H1 (cell line): ENCODE data around the gene RNF26. TPM values are rescaled to one million over a fixed set of nuclear protein-coding genes. Genes with fewer than 3 reads are reported as not detected.

Experiments used
- CTCF ChIA-PET: fragments of 300-600 bp; sonication (Branson Sonifier 250); formaldehyde crosslinking; loops from one replicate; lab custom pipeline; 2021; ENCODE audit not compliant: partially characterized antibody; lab: Charles Lee
- POLR2A ChIA-PET: fragments of 300-600 bp; sonication (Branson Sonifier 250); formaldehyde crosslinking; loops from one replicate; lab custom pipeline; 2021; ENCODE audit warnings: inconsistent platforms; ENCODE audit not compliant: partially characterized antibody; lab: Charles Lee
- DNase-seq, 2 experiments: peaks; one replicate each; pipeline versions ENCODE4 v3.0.0 to v3.0.0-alpha.2; 2010 to 2022; ENCODE audit warnings: low spot score in 2 of 2, low read depth in 1 of 2, mixed read lengths in 1 of 2
- FAIRE-seq: peaks from 2 replicates; lab custom pipeline; 2011; peaks lifted over from hg19 to GRCh38; lab: Jason Lieb, UNC
- H2AFZ ChIP-seq: 2 replicates; pipeline ENCODE4 v1.8.1; 2012; ENCODE audit warnings: low read length, inconsistent platforms
- H2AK5ac ChIP-seq: 2 replicates; pipeline ENCODE4 v1.6.1; 2013; ENCODE audit warnings: low read depth, low read length
- H2BK120ac ChIP-seq: replicated peaks from 2 replicates; pipeline ENCODE3; 2013; ENCODE audit warnings: low read depth, low read length, inconsistent platforms
- H2BK12ac ChIP-seq: 2 replicates; pipeline ENCODE4 v1.6.1; 2013; ENCODE audit warnings: low read depth, low read length
- H2BK15ac ChIP-seq: 2 replicates; pipeline ENCODE4 v1.6.1; 2013; ENCODE audit warnings: low read length
- H2BK20ac ChIP-seq: 2 replicates; pipeline ENCODE4 v1.6.1; 2013; ENCODE audit warnings: low read length
- H2BK5ac ChIP-seq: 2 replicates; pipeline ENCODE4 v1.6.1; 2013; ENCODE audit warnings: low read depth, low read length
- H3K14ac ChIP-seq: 2 replicates; pipeline ENCODE4 v1.6.1; 2013; ENCODE audit warnings: inconsistent platforms; ENCODE audit not compliant: insufficient read length
- H3K18ac ChIP-seq: 2 replicates; pipeline ENCODE4 v1.6.1; 2013; ENCODE audit warnings: low read length; ENCODE audit errors: extremely low read depth
- H3K23ac ChIP-seq: 2 replicates; pipeline ENCODE4 v1.6.1; 2013; ENCODE audit warnings: inconsistent platforms; ENCODE audit not compliant: insufficient read length
- H3K23me2 ChIP-seq: 2 replicates; pipeline ENCODE4 v1.6.1; 2013; ENCODE audit warnings: low read depth, low read length
- H3K27ac ChIP-seq: 2 replicates; pipeline ENCODE4 v1.6.1; 2011; ENCODE audit warnings: low read depth, low read length, inconsistent platforms
- H3K27me3 ChIP-seq, 4 experiments: replicated peaks in 1 of 4; 1 replicate in 1 of 4; 2 replicates in 3 of 4; pipeline versions ENCODE4 v1.6.1 to v1.8.1; 2011 to 2013; ENCODE audit warnings: low read length in 3 of 4, mild to moderate bottlenecking in 3 of 4, inconsistent platforms in 2 of 4, mixed read lengths in 2 of 4, moderate library complexity in 1 of 4; ENCODE audit not compliant: control insufficient read depth in 3 of 4, insufficient read depth in 3 of 4; ENCODE audit errors: extremely low read depth in 1 of 4
- H3K36me3 ChIP-seq, 4 experiments: 2 replicates each; pipeline versions ENCODE4 v1.6.1 to v1.8.1; 2011 to 2013; ENCODE audit warnings: mild to moderate bottlenecking in 4 of 4, low read length in 3 of 4, moderate library complexity in 2 of 4, control low read depth in 1 of 4, inconsistent platforms in 1 of 4; ENCODE audit not compliant: insufficient read depth in 4 of 4, control insufficient read depth in 2 of 4
- H3K4ac ChIP-seq: replicated peaks from 2 replicates; pipeline ENCODE3; 2013; ENCODE audit warnings: low read length, low read depth, mixed read lengths, inconsistent platforms; ENCODE audit not compliant: insufficient read length
- H3K4me1 ChIP-seq, 4 experiments: replicated peaks in 1 of 4; 1 replicate in 1 of 4; 2 replicates in 3 of 4; pipeline versions ENCODE4 v1.6.1 to v1.8.1; 2011 to 2013; ENCODE audit warnings: low read length in 3 of 4, inconsistent platforms in 2 of 4, mixed read lengths in 1 of 4; ENCODE audit not compliant: insufficient read depth in 4 of 4, control insufficient read depth in 3 of 4
- H3K4me2 ChIP-seq, 2 experiments: 2 replicates each; pipeline versions ENCODE4 v1.6.1 to v1.8.1; 2011 to 2013; ENCODE audit warnings: low read depth in 2 of 2, low read length in 2 of 2, control low read depth in 1 of 2, inconsistent platforms in 1 of 2, mild to moderate bottlenecking in 1 of 2; ENCODE audit not compliant: insufficient read depth in 1 of 2
- H3K4me3 ChIP-seq, 4 experiments: fragments of 200-600, 300-600 bp in 1 of 4; sonication (generic), shearing (Covaris generic), sonication (Bioruptor Twin) in 1 of 4; 2 replicates each; pipeline versions ENCODE4 v1.5.1 to v1.8.1; 2011 to 2016; ENCODE audit warnings: low read length in 4 of 4, low read depth in 3 of 4, control low read depth in 2 of 4, inconsistent platforms in 2 of 4, mild to moderate bottlenecking in 2 of 4, mixed read lengths in 1 of 4, moderate library complexity in 1 of 4; ENCODE audit not compliant: insufficient read depth in 2 of 4; ENCODE audit errors: extremely low read depth in 1 of 4
- H3K56ac ChIP-seq: replicated peaks from 2 replicates; pipeline ENCODE3; 2013; ENCODE audit warnings: low read depth, mild to moderate bottlenecking, mixed read lengths, low read length, inconsistent platforms; ENCODE audit not compliant: insufficient read length
- H3K79me1 ChIP-seq: 2 replicates; pipeline ENCODE4 v1.6.1; 2013; ENCODE audit warnings: low read depth, low read length, control low read depth
- H3K79me2 ChIP-seq, 2 experiments: 2 replicates each; pipeline versions ENCODE4 v1.6.1 to v1.8.1; 2012 to 2013; ENCODE audit warnings: low read length in 2 of 2, mild to moderate bottlenecking in 2 of 2, inconsistent platforms in 1 of 2; ENCODE audit not compliant: insufficient read depth in 2 of 2, control insufficient read depth in 1 of 2
- H3K9ac ChIP-seq, 4 experiments: replicated peaks in 1 of 4; 1 replicate in 1 of 4; 2 replicates in 3 of 4; pipeline versions ENCODE4 v1.6.1 to v1.8.1; 2011 to 2013; ENCODE audit warnings: low read depth in 3 of 4, low read length in 3 of 4, control low read depth in 2 of 4, mild to moderate bottlenecking in 2 of 4, moderate library complexity in 2 of 4, inconsistent platforms in 1 of 4; ENCODE audit errors: extremely low read depth in 1 of 4
- H3K9me3 ChIP-seq, 2 experiments: 2 replicates each; pipeline versions ENCODE4 v1.6.1 to v1.8.1; 2012 to 2013; ENCODE audit warnings: mild to moderate bottlenecking in 2 of 2, moderate library complexity in 2 of 2, control low read depth in 1 of 2, inconsistent platforms in 1 of 2, low read depth in 1 of 2, low read length in 1 of 2, mixed read lengths in 1 of 2; ENCODE audit not compliant: insufficient read depth in 2 of 2
- H4K20me1 ChIP-seq, 2 experiments: replicated peaks in 1 of 2; 2 replicates each; pipeline versions ENCODE3 to v1.8.1; 2011 to 2013; ENCODE audit warnings: inconsistent platforms in 2 of 2, low read length in 2 of 2, mild to moderate bottlenecking in 1 of 2; ENCODE audit not compliant: insufficient read depth in 2 of 2, control insufficient read depth in 1 of 2
- H4K5ac ChIP-seq: 2 replicates; pipeline ENCODE4 v1.6.1; 2013; ENCODE audit warnings: low read length, low read depth, mixed read lengths, inconsistent platforms; ENCODE audit not compliant: insufficient read length
- H4K8ac ChIP-seq: 2 replicates; pipeline ENCODE4 v1.8.0; 2013; ENCODE audit warnings: mild to moderate bottlenecking, moderate library complexity, low read length, inconsistent platforms; ENCODE audit not compliant: insufficient read depth; ENCODE audit errors: extremely low read depth
- H4K91ac ChIP-seq: replicated peaks from 2 replicates; pipeline ENCODE3; 2013; ENCODE audit warnings: low read length, mixed read lengths, inconsistent platforms; ENCODE audit not compliant: insufficient read length
- ATF2 ChIP-seq: IDR thresholded peaks from 2 replicates; pipeline ENCODE4 v1.6.1; 2012; ENCODE audit warnings: low read length, inconsistent platforms
- CREB1 ChIP-seq: IDR thresholded peaks from 2 replicates; pipeline ENCODE4 v1.6.1; 2012; ENCODE audit warnings: inconsistent platforms
- EZH2 ChIP-seq: fragments of 200-600 bp; sonication (generic); IDR thresholded peaks from 2 replicates; pipeline ENCODE4 v1.7.1; 2012; ENCODE audit warnings: low read depth, mild to moderate bottlenecking, moderate library complexity, low read length, inconsistent platforms; ENCODE audit not compliant: severe bottlenecking
- NRF1 ChIP-seq: IDR thresholded peaks from 2 replicates; pipeline ENCODE4 v1.6.1; 2011; ENCODE audit warnings: mild to moderate bottlenecking, low read depth, low read length, improper control_type of control experiment
- TAF1 ChIP-seq: IDR thresholded peaks from 2 replicates; pipeline ENCODE4 v1.6.1; 2011; ENCODE audit warnings: mild to moderate bottlenecking, low read depth, low read length
- YY1 ChIP-seq: IDR thresholded peaks from 2 replicates; pipeline ENCODE4 v1.6.1; 2011; ENCODE audit warnings: low read depth, mild to moderate bottlenecking, low read length
- WGBS, 2 experiments: shearing (Covaris generic) in 1 of 2; methylation state at CpG; one replicate each; pipeline versions ENCODE4 v1.1.6 to v1.1.7; 2013 to 2015; ENCODE audit warnings: low lambda C conversion rate in 2 of 2, mixed read lengths in 2 of 2, inconsistent platforms in 1 of 2, low coverage in 1 of 2, missing lambda C conversion rate in 1 of 2; ENCODE audit not compliant: insufficient replicate concordance in 2 of 2, insufficient coverage in 1 of 2, insufficient read length in 1 of 2; ENCODE audit errors: extremely low coverage in 1 of 2, missing lambda C conversion rate in 1 of 2; 5-methylcytosine and 5-hydroxymethylcytosine counted together
- polyA plus RNA-seq, 7 experiments: library from polyadenylated mRNA; depleted of rRNA in 3 of 7; stranded (reverse) in 5 of 7; unstranded in 2 of 7; fragments of >200 nt in 5 of 7; fragments of 200-250 nt in 2 of 7; gene quantifications; 1 replicate in 5 of 7; 2 replicates in 1 of 7; 4 replicates in 1 of 7; pipeline versions ENCODE4 v1.2.1 to v1.2.3, GENCODE V29; 2011 to 2013; ENCODE audit warnings: missing spikeins in 2 of 7, mixed read lengths in 2 of 7
- total RNA-seq: library from RNA; stranded (reverse); fragmentation: NEBNext Ultra II Directional; extraction: Animal tissue kit (Norgen Biotek cat#: 25700); gene quantifications from 2 replicates; pipeline ENCODE4 v1.2.1, GENCODE V29; 2021
- TF ChIP-seq, protein P1 (sequence below), 3 experiments: IDR thresholded peaks; 1 replicate in 2 of 3; 2 replicates in 1 of 3; pipeline versions ENCODE4 v1.5.1 to v1.6.1; 2011; ENCODE audit warnings: low read length in 3 of 3, mild to moderate bottlenecking in 3 of 3, inconsistent platforms in 2 of 3, low read depth in 1 of 3, moderate library complexity in 1 of 3; ENCODE audit not compliant: insufficient read depth in 1 of 3; ENCODE audit errors: control extremely low read depth in 1 of 3

RNF26 gene
- total and polyA plus RNA-seq, 2 of the 8 experiments (the other 6 are each of a cell fraction or from before 2014, with no cell fraction given): 82.7 to 84.0 TPM

DNA sequence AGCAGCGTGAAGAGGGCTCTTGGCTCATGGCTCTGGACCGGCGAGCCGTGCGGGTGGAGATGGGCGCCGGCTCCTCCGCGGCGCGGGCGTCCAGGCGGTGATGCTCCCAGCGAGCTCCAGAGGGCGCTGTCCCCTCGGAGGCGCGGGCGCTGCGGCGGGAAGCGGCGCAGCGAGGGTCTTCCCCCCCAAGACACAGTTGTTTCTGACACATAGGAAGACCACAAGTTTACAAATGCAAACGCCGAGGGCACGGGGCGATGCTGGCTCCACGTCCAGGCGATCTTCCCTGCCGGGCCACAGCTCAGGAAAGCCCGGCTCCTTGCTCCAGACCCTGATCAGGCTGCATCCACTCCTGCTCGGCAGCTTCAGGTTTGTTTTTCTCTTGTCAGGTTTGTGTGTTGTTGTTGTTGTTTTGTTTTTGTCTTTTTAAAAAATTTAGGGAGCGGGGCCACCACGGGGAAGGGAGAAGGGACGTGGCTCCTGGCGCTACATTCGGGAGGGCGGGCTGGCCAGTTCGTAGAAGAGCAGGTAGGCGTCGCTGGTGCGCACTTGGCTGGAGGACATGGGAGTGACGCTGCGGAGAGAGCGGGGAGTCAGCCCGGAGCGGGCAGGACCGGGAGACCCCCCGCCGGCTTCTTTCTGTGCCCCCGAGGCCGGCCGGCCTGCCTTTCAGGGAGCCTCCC, 22.2 kb downstream of the RNF26 start:
- 2% methylated on average over 38 of the region's 54 CpGs; no CpG with 5 or more reads in 1 of the 2 experiments for WGBS, 2 experiments
- POLR2A ChIA-PET: interaction anchor here (0.9 to 1.9 kb wide), 5 partner anchors 12 to 82 kb away, joined by 3 to 5 read pairs (median 3); no protein-coding TSS in a partner anchor
- peak overlapping the region; percentile 26 to 80 (median 76); a peak in 7 of 8 replicates for H3K4me3 ChIP-seq
- TF ChIP-seq, protein P1, sequence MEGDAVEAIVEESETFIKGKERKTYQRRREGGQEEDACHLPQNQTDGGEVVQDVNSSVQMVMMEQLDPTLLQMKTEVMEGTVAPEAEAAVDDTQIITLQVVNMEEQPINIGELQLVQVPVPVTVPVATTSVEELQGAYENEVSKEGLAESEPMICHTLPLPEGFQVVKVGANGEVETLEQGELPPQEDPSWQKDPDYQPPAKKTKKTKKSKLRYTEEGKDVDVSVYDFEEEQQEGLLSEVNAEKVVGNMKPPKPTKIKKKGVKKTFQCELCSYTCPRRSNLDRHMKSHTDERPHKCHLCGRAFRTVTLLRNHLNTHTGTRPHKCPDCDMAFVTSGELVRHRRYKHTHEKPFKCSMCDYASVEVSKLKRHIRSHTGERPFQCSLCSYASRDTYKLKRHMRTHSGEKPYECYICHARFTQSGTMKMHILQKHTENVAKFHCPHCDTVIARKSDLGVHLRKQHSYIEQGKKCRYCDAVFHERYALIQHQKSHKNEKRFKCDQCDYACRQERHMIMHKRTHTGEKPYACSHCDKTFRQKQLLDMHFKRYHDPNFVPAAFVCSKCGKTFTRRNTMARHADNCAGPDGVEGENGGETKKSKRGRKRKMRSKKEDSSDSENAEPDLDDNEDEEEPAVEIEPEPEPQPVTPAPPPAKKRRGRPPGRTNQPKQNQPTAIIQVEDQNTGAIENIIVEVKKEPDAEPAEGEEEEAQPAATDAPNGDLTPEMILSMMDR (IDR thresholded peaks at IDR 0.05; ENCODE audit: control extremely low read depth in 1 of 3, insufficient read depth in 1 of 3, low read depth in 1 of 3, low read length in 3 of 3): peak; percentile 77 to 97 (median 93)
- 0 out of 2 replicates have a peak, but pooled peaks have one; percentile 12 for TF ChIP-seq NRF1
- no peak for TF ChIP-seq EZH2
- no peak for TF ChIP-seq ATF2
- TF ChIP-seq YY1: 0 out of 2 replicates have a peak, but pooled peaks have one; percentile 41
- peak; percentile 80 for TF ChIP-seq CREB1
- no peak for TF ChIP-seq TAF1

More for the DNA sequence above, 22.2 kb downstream of the RNF26 start:
- no peak overlapping the region for H4K5ac ChIP-seq
- no peak overlapping the region for H2BK15ac ChIP-seq
- peaks cover 6 to 9% (median 8%) of the 10 kb centered on the region in 4 experiments for H3K4me1 ChIP-seq
- H3K56ac ChIP-seq: peak overlapping the region; percentile 13
- H2BK5ac ChIP-seq: peak overlapping the region; percentile 71; the same call in 1 of the 2 replicates
- H3K36me3 ChIP-seq: peaks cover 0 to 6% (median 5%) of the 10 kb centered on the region in 4 experiments; a peak in 3 of 8 replicates
- peak overlapping the region; percentile 68 for H4K91ac ChIP-seq
- peak overlapping the region; percentile 91 for H2AFZ ChIP-seq
- H3K14ac ChIP-seq: no peak overlapping the region
- no peak overlapping the region for H3K23ac ChIP-seq
- FAIRE-seq (no peak), DNase-seq (peak in 1 of 2 experiments; percentile 93)
- H3K27ac ChIP-seq: no peak overlapping the region
- no peak overlapping the region for H2AK5ac ChIP-seq
- H2BK12ac ChIP-seq: peak overlapping the region; percentile 43; the same call in 1 of the 2 replicates
- no peaks in the 10 kb centered on the region; the same call in 1 of the 2 replicates for H3K79me1 ChIP-seq
- H3K18ac ChIP-seq: peak overlapping the region; percentile 93
- H2BK20ac ChIP-seq: no peak overlapping the region
- H3K9me3 ChIP-seq: no peaks in the 10 kb centered on the region
- H3K79me2 ChIP-seq: no peaks in the 10 kb centered on the region
- H2BK120ac ChIP-seq: peak overlapping the region; percentile 36
- no peak overlapping the region for H3K4ac ChIP-seq
- H3K23me2 ChIP-seq: peaks cover 2% of the 10 kb centered on the region
- H3K27me3 ChIP-seq: peaks cover 0 to 4% (median under 1%) of the 10 kb centered on the region in 4 experiments; a peak in 3 of 7 replicates
- peaks cover 0 to 5% of the 10 kb centered on the region in 2 experiments for H4K20me1 ChIP-seq
- CTCF ChIA-PET: interaction anchor here (0.6 to 10.9 kb wide), 44 partner anchors 8 to 1231 kb away, joined by 3 to 474 read pairs (median 4); partner anchors contain the start of genes C1QTNF5, MFRP, RNF26 and THY1
- H3K4me2 ChIP-seq: peak overlapping the region; percentile 30 to 99
- peak overlapping the region in 2 of 4 experiments; percentile 66 to 73; a peak in 4 of 7 replicates for H3K9ac ChIP-seq
- H4K8ac ChIP-seq: no peak overlapping the region
